Naive thymus-derived CD4-positive, alpha-beta T cell (primary cell): ENCODE data around the gene SUSD2. TPM values are rescaled to one million over a fixed set of nuclear protein-coding genes. Genes with fewer than 3 reads are reported as not detected.
"Not testable (repeated sequence)": the region's sequence is repeated elsewhere in the genome, so short reads cannot be mapped to it uniquely, and the experiment has no call there.

ENCODE experiments used
- ATAC-seq: fragments of 150-1000 bp; cut with Tn5 transposase; 2 replicates; pipeline ENCODE4 v1.10.0; 2021; ENCODE audit warnings: mild to moderate bottlenecking, moderate library complexity
- CTCF ChIA-PET: fragments of 350-600 bp; sonication (Branson Sonifier 250); formaldehyde crosslinking; loops from one replicate; lab custom pipeline; 2021; ENCODE audit warnings: antibody characterized with exemption; lab: Charles Lee
- POLR2A ChIA-PET: fragments of 350-600 bp; sonication (Branson Sonifier 250); formaldehyde crosslinking; loops from one replicate; lab custom pipeline; 2021; ENCODE audit warnings: antibody characterized with exemption, inconsistent platforms; lab: Charles Lee
- DNase-seq, 9 donors: peaks; one replicate each; pipeline versions ENCODE4 v3.0.0 to v3.0.0-alpha.2; 2020 to 2022; ENCODE audit warnings: mixed read lengths in 1 of 9
- H3K27ac ChIP-seq: one replicate; pipeline ENCODE4 v1.7.0; 2013; ENCODE audit warnings: mild to moderate bottlenecking, low read depth, low read length, moderate library complexity
- H3K27me3 ChIP-seq, 2 donors: one replicate each; pipeline ENCODE4 v1.7.0; 2013; ENCODE audit warnings: low read length in 2 of 2, mild to moderate bottlenecking in 2 of 2, moderate library complexity in 2 of 2; ENCODE audit not compliant: control insufficient read depth in 2 of 2, insufficient read depth in 2 of 2
- H3K36me3 ChIP-seq, 3 experiments: 1 replicate in 2 of 3; 2 replicates in 1 of 3; pipeline ENCODE4 v1.7.0; 2013; ENCODE audit warnings: low read length in 3 of 3, mild to moderate bottlenecking in 3 of 3, moderate library complexity in 1 of 3; ENCODE audit not compliant: insufficient read depth in 3 of 3, control insufficient read depth in 2 of 3
- H3K4me1 ChIP-seq, 2 donors: one replicate each; pipeline ENCODE4 v1.7.0; 2013; ENCODE audit warnings: low read length in 2 of 2, mild to moderate bottlenecking in 2 of 2, moderate library complexity in 1 of 2; ENCODE audit not compliant: control insufficient read depth in 2 of 2, insufficient read depth in 2 of 2
- H3K4me3 ChIP-seq: 2 replicates; pipeline ENCODE4 v1.7.0; 2013; ENCODE audit warnings: mild to moderate bottlenecking, low read length
- H3K9me3 ChIP-seq, 3 experiments: 1 replicate in 2 of 3; 2 replicates in 1 of 3; pipeline ENCODE4 v1.7.0; 2013; ENCODE audit warnings: low read length in 3 of 3; ENCODE audit not compliant: control insufficient read depth in 2 of 3
- H3K27ac Mint-ChIP-seq, 9 donors: one replicate each; pipeline ENCODE4 v1.8.0; 2020 to 2022; ENCODE audit warnings: mixed read lengths in 9 of 9, mild to moderate bottlenecking in 8 of 9, moderate library complexity in 5 of 9, inconsistent platforms in 2 of 9
- H3K27me3 Mint-ChIP-seq, 5 donors: one replicate each; pipeline ENCODE4 v1.8.0; 2021 to 2022; ENCODE audit warnings: mixed read lengths in 5 of 5, mild to moderate bottlenecking in 1 of 5
- H3K36me3 Mint-ChIP-seq, 5 donors: one replicate each; pipeline ENCODE4 v1.8.0; 2020 to 2022; ENCODE audit warnings: mixed read lengths in 5 of 5, mild to moderate bottlenecking in 3 of 5, inconsistent platforms in 1 of 5
- H3K4me1 Mint-ChIP-seq, 7 donors: one replicate each; pipeline ENCODE4 v1.8.0; 2020 to 2022; ENCODE audit warnings: mixed read lengths in 7 of 7, mild to moderate bottlenecking in 3 of 7, inconsistent platforms in 1 of 7
- H3K4me3 Mint-ChIP-seq, 10 donors: one replicate each; pipeline ENCODE4 v1.8.0; 2020 to 2022; ENCODE audit warnings: mild to moderate bottlenecking in 10 of 10, mixed read lengths in 10 of 10, moderate library complexity in 6 of 10, inconsistent platforms in 2 of 10
- H3K9me3 Mint-ChIP-seq, 11 donors: one replicate each; pipeline ENCODE4 v1.8.0; 2020 to 2022; ENCODE audit warnings: mixed read lengths in 11 of 11, mild to moderate bottlenecking in 4 of 11, inconsistent platforms in 1 of 11, moderate library complexity in 1 of 11
- intact Hi-C, 2 donors: fragments of 100-400 bp; cut with micrococcal nuclease; formaldehyde crosslinking; loops; one replicate each; pipeline ENCODE4 v1.15.1; 2023
- polyA plus RNA-seq, 2 donors: library from polyadenylated mRNA; unstranded; fragments of 300-500 nt; fragmentation: Illumina TruSeq; gene quantifications; one replicate each; pipeline ENCODE4 v1.2.3, GENCODE V29; 2021
- total RNA-seq, 6 experiments: library from RNA in 5 of 6; stranded (reverse) in 5 of 6; gene quantifications; 1 replicate in 5 of 6; 2 replicates in 1 of 6; pipeline ENCODE4 v1.2.3 and lab custom pipeline; 2021 to 2026

SUSD2 gene
- total and polyA plus RNA-seq, 7 experiments from 2014 or later = 0.40 to 2.3 (median 1.4) TPM; not detected in 1

- H3K9me3 ChIP-seq = no peaks in the 10 kb centered on the region
- Mint-ChIP-seq H3K4me3 (no peak overlapping the region), H3K27me3 (no peaks in the 10 kb centered on the region), H3K27ac (no peak overlapping the region), H3K36me3 (no peaks in the 10 kb centered on the region), H3K9me3 (no peaks in the 10 kb centered on the region), H3K4me1 (peaks cover 0 to 11% (median 0%) of the 10 kb centered on the region in 7 donors)
- no peak overlapping the region for H3K27ac ChIP-seq
- intact Hi-C loops = loop anchor here in 1 of 2 donors (5.0 kb wide), 1 partner anchor 251 kb away; the partner anchor contains the start of gene GSTT2
- CTCF ChIA-PET = interaction anchor here (0.8 kb wide), 1 partner anchor 77 kb away, joined by 3 read pairs; no protein-coding TSS in a partner anchor
- H3K36me3 ChIP-seq = no peaks in the 10 kb centered on the region
- DNase-seq (no peak), ATAC-seq (no peak)
- no peak overlapping the region for H3K4me3 ChIP-seq
- POLR2A ChIA-PET = no interaction called here
- no peaks in the 10 kb centered on the region for H3K27me3 ChIP-seq
- H3K4me1 ChIP-seq = no peaks in the 10 kb centered on the region
These were observed 51.9 kb downstream of the SUSD2 start for GRCh38 chr22:24233235-24233634.

GRCh38 chr22:24233816-24234215, 52.5 kb downstream of the SUSD2 start:
- Mint-ChIP-seq H3K4me3 (no peak overlapping the region), H3K9me3 (no peaks in the 10 kb centered on the region), H3K27me3 (no peaks in the 10 kb centered on the region), H3K27ac (no peak overlapping the region), H3K4me1 (peaks cover 0 to 11% (median 0%) of the 10 kb centered on the region in 7 donors), H3K36me3 (no peaks in the 10 kb centered on the region)
- Histone ChIP-seq H3K4me3 (no peak overlapping the region), H3K4me1 (no peaks in the 10 kb centered on the region), H3K27me3 (no peaks in the 10 kb centered on the region), H3K36me3 (no peaks in the 10 kb centered on the region), H3K27ac (no peak overlapping the region), H3K9me3 (no peaks in the 10 kb centered on the region)
- ChIA-PET POLR2A (no interaction called here), CTCF (interaction anchor here (0.9 kb wide), 1 partner anchor 12 kb away, joined by 3 read pairs; no protein-coding TSS in a partner anchor)
- intact Hi-C loops = loop anchor here in 1 of 2 donors (5.0 kb wide), 1 partner anchor 252 kb away; the partner anchor contains the start of gene GSTT2
- DNase-seq (no peak), ATAC-seq (no peak)

- H3K27me3 ChIP-seq = no peaks in the 10 kb centered on the region
- H3K36me3 Mint-ChIP-seq = no peaks in the 10 kb centered on the region
- no peaks in the 10 kb centered on the region for H3K9me3 Mint-ChIP-seq
- peaks cover 0 to under 1% of the 10 kb centered on the region in 2 donors for H3K4me1 ChIP-seq
- peaks cover 0 to 18% (median 5%) of the 10 kb centered on the region in 7 donors for H3K4me1 Mint-ChIP-seq
- intact Hi-C loops = no loop called here
- H3K9me3 ChIP-seq = no peaks in the 10 kb centered on the region
- no peak overlapping the region for H3K4me3 Mint-ChIP-seq
- no peak overlapping the region for H3K4me3 ChIP-seq
- POLR2A ChIA-PET = no interaction called here
- no peak for ATAC-seq
- H3K36me3 ChIP-seq = no peaks in the 10 kb centered on the region
- CTCF ChIA-PET = no interaction called here
- H3K27ac Mint-ChIP-seq = peak overlapping the region in 1 of 9 donors; percentile 5
- no peaks in the 10 kb centered on the region for H3K27me3 Mint-ChIP-seq
- DNase-seq = no peak
- no peak overlapping the region for H3K27ac ChIP-seq
These were observed 54.0 kb downstream of the SUSD2 start for GRCh38 chr22:24235315-24235714.

- Mint-ChIP-seq H3K27ac (no peak overlapping the region), H3K36me3 (no peaks in the 10 kb centered on the region), H3K4me3 (no peak overlapping the region), H3K9me3 (no peaks in the 10 kb centered on the region), H3K27me3 (no peaks in the 10 kb centered on the region), H3K4me1 (peaks cover 0 to 24% (median 16%) of the 10 kb centered on the region in 7 donors)
- no peaks in the 10 kb centered on the region for H3K27me3 ChIP-seq
- ChIA-PET POLR2A (interaction anchor here (0.7 kb wide), 1 partner anchor 61 kb away, joined by 5 read pairs; no protein-coding TSS in a partner anchor), CTCF (interaction anchor here (0.7 kb wide), 1 partner anchor 100 kb away, joined by 3 read pairs; no protein-coding TSS in a partner anchor)
- DNase-seq = no peak
- no peak for ATAC-seq
- H3K27ac ChIP-seq = no peak overlapping the region
- intact Hi-C loops = no loop called here
- H3K4me3 ChIP-seq = no peak overlapping the region
- H3K4me1 ChIP-seq = peaks cover 0 to 10% of the 10 kb centered on the region in 2 donors
- no peaks in the 10 kb centered on the region for H3K36me3 ChIP-seq
- no peaks in the 10 kb centered on the region for H3K9me3 ChIP-seq
These were observed 55.4 kb downstream of the SUSD2 start for GRCh38 chr22:24236656-24237055.

GRCh38 chr22:24238101-24238694, 56.9 kb downstream of the SUSD2 start:
- not testable (repeated sequence) for ATAC-seq

More at GRCh38 chr22:24238101-24238694, 56.9 kb downstream of the SUSD2 start:
- H3K27me3 Mint-ChIP-seq, H3K9me3 Mint-ChIP-seq, H3K27me3 ChIP-seq, H3K4me3 Mint-ChIP-seq, H3K27ac Mint-ChIP-seq, CTCF ChIA-PET, DNase-seq, POLR2A ChIA-PET, intact Hi-C loops, H3K4me3 ChIP-seq, H3K27ac ChIP-seq, H3K36me3 ChIP-seq, H3K9me3 ChIP-seq, H3K36me3 Mint-ChIP-seq: not testable (repeated sequence)
- peaks cover 12 to 38% (median 30%) of the 10 kb centered on the region in 7 donors for H3K4me1 Mint-ChIP-seq
- H3K4me1 ChIP-seq = peaks cover 12 to 23% of the 10 kb centered on the region in 2 donors

Other genes starting within 250 kb of the SUSD2 start
- not detected for gene GSTT2B, start 220.3 kb upstream of the SUSD2 start, total RNA-seq
- not detected for gene GSTT2B, start 220.3 kb upstream of the SUSD2 start, polyA plus RNA-seq
- gene DDTL, start 214.6 kb upstream of the SUSD2 start, total RNA-seq = 1 to 10 TPM; 3.3 to 5.7 (median 4.9) TPM
- 1 to 10 TPM; 2.3 to 2.9 TPM for gene DDTL, start 214.6 kb upstream of the SUSD2 start, polyA plus RNA-seq
- gene DDT, start 207.0 kb upstream of the SUSD2 start, total RNA-seq = 100 to 1,000 TPM in 1 of 5 experiments, 10 to 100 TPM in 4; 66.8 to 108 (median 80.2) TPM
- gene DDT, start 207.0 kb upstream of the SUSD2 start, polyA plus RNA-seq = 100 to 1,000 TPM in 1 of 2 donors, 10 to 100 TPM in 1; 66.3 to 122 TPM
- not detected for gene GSTT2, start 201.4 kb upstream of the SUSD2 start, total RNA-seq
- gene GSTT2, start 201.4 kb upstream of the SUSD2 start, polyA plus RNA-seq = not detected
- not detected for gene GSTT4, start 176.0 kb upstream of the SUSD2 start, total RNA-seq
- not detected for gene GSTT4, start 176.0 kb upstream of the SUSD2 start, polyA plus RNA-seq
- 100 to 1,000 TPM; 140 to 150 (median 145) TPM for gene CABIN1, start 170.2 kb upstream of the SUSD2 start, total RNA-seq
- gene CABIN1, start 170.2 kb upstream of the SUSD2 start, polyA plus RNA-seq = 10 to 100 TPM; 10.2 to 14.7 TPM
- gene GGT5, start 63.6 kb downstream of the SUSD2 start, total RNA-seq = under 1 TPM in 4 of 5 experiments, not detected in 1; 0.14 to 0.77 (median 0.42) TPM
- gene GGT5, start 63.6 kb downstream of the SUSD2 start, polyA plus RNA-seq = not detected
- gene SPECC1L, start 89.3 kb downstream of the SUSD2 start, total RNA-seq = 10 to 100 TPM; 39.5 to 69.0 (median 51.3) TPM
- gene SPECC1L, start 89.3 kb downstream of the SUSD2 start, polyA plus RNA-seq = 10 to 100 TPM; 14.6 to 18.4 TPM
- 10 to 100 TPM; 22.5 to 43.7 (median 33.4) TPM for gene ADORA2A, start 246.1 kb downstream of the SUSD2 start, total RNA-seq
- 100 to 1,000 TPM in 1 of 2 donors, 10 to 100 TPM in 1; 79.5 to 127 TPM for gene ADORA2A, start 246.1 kb downstream of the SUSD2 start, polyA plus RNA-seq